ENCODE data around the gene EIF5B.

DNA sequence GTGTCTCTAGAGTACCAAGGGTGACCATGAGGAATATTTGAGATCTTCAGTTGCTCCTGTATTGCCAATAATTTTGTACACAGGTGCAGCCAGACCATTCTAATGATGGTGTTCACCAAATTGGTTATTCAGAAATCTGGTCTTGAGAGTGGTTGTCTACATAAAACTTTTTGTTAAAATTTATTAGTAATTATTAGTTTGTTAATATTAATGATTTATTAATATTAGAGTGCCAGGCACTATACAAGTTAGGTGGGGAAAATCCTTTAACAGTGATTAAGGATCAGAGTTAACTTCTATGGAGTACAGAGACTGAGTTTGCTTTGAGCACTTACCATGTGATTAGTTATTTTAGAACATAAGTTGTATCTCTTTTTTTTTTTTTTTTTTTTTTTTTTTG is 9.0 kb downstream of the EIF5B start:
- TF ChIP-seq, protein P1, sequence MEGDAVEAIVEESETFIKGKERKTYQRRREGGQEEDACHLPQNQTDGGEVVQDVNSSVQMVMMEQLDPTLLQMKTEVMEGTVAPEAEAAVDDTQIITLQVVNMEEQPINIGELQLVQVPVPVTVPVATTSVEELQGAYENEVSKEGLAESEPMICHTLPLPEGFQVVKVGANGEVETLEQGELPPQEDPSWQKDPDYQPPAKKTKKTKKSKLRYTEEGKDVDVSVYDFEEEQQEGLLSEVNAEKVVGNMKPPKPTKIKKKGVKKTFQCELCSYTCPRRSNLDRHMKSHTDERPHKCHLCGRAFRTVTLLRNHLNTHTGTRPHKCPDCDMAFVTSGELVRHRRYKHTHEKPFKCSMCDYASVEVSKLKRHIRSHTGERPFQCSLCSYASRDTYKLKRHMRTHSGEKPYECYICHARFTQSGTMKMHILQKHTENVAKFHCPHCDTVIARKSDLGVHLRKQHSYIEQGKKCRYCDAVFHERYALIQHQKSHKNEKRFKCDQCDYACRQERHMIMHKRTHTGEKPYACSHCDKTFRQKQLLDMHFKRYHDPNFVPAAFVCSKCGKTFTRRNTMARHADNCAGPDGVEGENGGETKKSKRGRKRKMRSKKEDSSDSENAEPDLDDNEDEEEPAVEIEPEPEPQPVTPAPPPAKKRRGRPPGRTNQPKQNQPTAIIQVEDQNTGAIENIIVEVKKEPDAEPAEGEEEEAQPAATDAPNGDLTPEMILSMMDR (conservative IDR thresholded peaks at IDR 0.05; ENCODE audit: low read depth, low read length), result no peak
- TF ChIP-seq CHD1 (IDR thresholded peaks at IDR 0.05; ENCODE audit: low read depth, low read length), result no peak
